ENCODE data around the gene SLC9A8.

SLC9A8 gene

GRCh38 chr20:49796600-49797343, 15.9 kb upstream of the SLC9A8 start:
- TF ChIP-seq CTCF (IDR thresholded peaks at IDR 0.05; ENCODE audit: borderline replicate concordance, extremely low read depth, low read length, poor library complexity, severe bottlenecking): no peak
- TF ChIP-seq EZH2 (IDR thresholded peaks at IDR 0.05; ENCODE audit: borderline replicate concordance, low read depth, low read length, severe bottlenecking): no peak
- no peak overlapping the region for H3K4me3 ChIP-seq (ENCODE audit: low read depth in 1 of 2, low read length in 2 of 2)
- peaks cover 27% of the 10 kb centered on the region for H3K27me3 ChIP-seq (ENCODE audit: insufficient read depth, low read length, poor library complexity)
- H3K27ac ChIP-seq (ENCODE audit: low read length): no peak overlapping the region
- no peak overlapping the region for H3K4me2 ChIP-seq (ENCODE audit: insufficient read depth, low read length)
- no peaks in the 10 kb centered on the region for H4K20me1 ChIP-seq (ENCODE audit: insufficient read depth, low read length)
- H3K9me3 ChIP-seq (ENCODE audit: insufficient read depth, low read length, severe bottlenecking): no peaks in the 10 kb centered on the region
- ATAC-seq (ENCODE audit: insufficient read depth, low read depth) (no peak), DNase-seq (no peak)
- H3K79me2 ChIP-seq (ENCODE audit: insufficient read depth, low read length): no peaks in the 10 kb centered on the region
- H3K36me3 ChIP-seq (ENCODE audit: insufficient read depth, low read length): no peaks in the 10 kb centered on the region
- no peak overlapping the region for H3K9ac ChIP-seq (ENCODE audit: low read depth, low read length)
- H2AFZ ChIP-seq (ENCODE audit: low read depth, low read length): no peak overlapping the region
- H3K4me1 ChIP-seq (ENCODE audit: insufficient read depth, low read length): no peaks in the 10 kb centered on the region

GRCh38 chr20:49797344-49797615, 15.3 kb upstream of the SLC9A8 start:
- no peak overlapping the region for H2AFZ ChIP-seq (ENCODE audit: low read depth, low read length)
- H3K9ac ChIP-seq (ENCODE audit: low read depth, low read length): no peak overlapping the region
- TF ChIP-seq EZH2 (IDR thresholded peaks at IDR 0.05; ENCODE audit: borderline replicate concordance, low read depth, low read length, severe bottlenecking): no peak
- TF ChIP-seq CTCF (IDR thresholded peaks at IDR 0.05; ENCODE audit: borderline replicate concordance, extremely low read depth, low read length, poor library complexity, severe bottlenecking): no peak
- H3K36me3 ChIP-seq (ENCODE audit: insufficient read depth, low read length): no peaks in the 10 kb centered on the region
- no peak overlapping the region for H3K4me2 ChIP-seq (ENCODE audit: insufficient read depth, low read length)
- DNase-seq: no peak
- peaks cover 24% of the 10 kb centered on the region for H3K27me3 ChIP-seq (ENCODE audit: insufficient read depth, low read length, poor library complexity)
- no peak for ATAC-seq (ENCODE audit: insufficient read depth, low read depth)
- H3K9me3 ChIP-seq (ENCODE audit: insufficient read depth, low read length, severe bottlenecking): no peaks in the 10 kb centered on the region
- H4K20me1 ChIP-seq (ENCODE audit: insufficient read depth, low read length): no peaks in the 10 kb centered on the region
- no peak overlapping the region for H3K4me3 ChIP-seq (ENCODE audit: low read depth in 1 of 2, low read length in 2 of 2)
- no peak overlapping the region for H3K27ac ChIP-seq (ENCODE audit: low read length)
- H3K79me2 ChIP-seq (ENCODE audit: insufficient read depth, low read length): no peaks in the 10 kb centered on the region
- H3K4me1 ChIP-seq (ENCODE audit: insufficient read depth, low read length): no peaks in the 10 kb centered on the region

- ATAC-seq (ENCODE audit: insufficient read depth, low read depth): no peak
- Histone ChIP-seq H3K4me3 (ENCODE audit: low read depth in 1 of 2, low read length in 2 of 2) (no peak overlapping the region), H2AFZ (ENCODE audit: low read depth, low read length) (no peak overlapping the region)
Measured at GRCh38 chr20:49798718-49799117, 13.9 kb upstream of the SLC9A8 start.

More at GRCh38 chr20:49798718-49799117, 13.9 kb upstream of the SLC9A8 start:
- H3K9ac ChIP-seq (ENCODE audit: low read depth, low read length): no peak overlapping the region
- H3K27me3 ChIP-seq (ENCODE audit: insufficient read depth, low read length, poor library complexity): peaks cover 24% of the 10 kb centered on the region
- TF ChIP-seq EZH2 (IDR thresholded peaks at IDR 0.05; ENCODE audit: borderline replicate concordance, low read depth, low read length, severe bottlenecking) (no peak), CTCF (IDR thresholded peaks at IDR 0.05; ENCODE audit: borderline replicate concordance, extremely low read depth, low read length, poor library complexity, severe bottlenecking) (no peak)
- no peaks in the 10 kb centered on the region for H3K9me3 ChIP-seq (ENCODE audit: insufficient read depth, low read length, severe bottlenecking)
- H3K36me3 ChIP-seq (ENCODE audit: insufficient read depth, low read length): no peaks in the 10 kb centered on the region
- H3K4me1 ChIP-seq (ENCODE audit: insufficient read depth, low read length): no peaks in the 10 kb centered on the region
- DNase-seq: no peak
- H3K27ac ChIP-seq (ENCODE audit: low read length): no peak overlapping the region
- no peaks in the 10 kb centered on the region for H4K20me1 ChIP-seq (ENCODE audit: insufficient read depth, low read length)
- no peak overlapping the region for H3K4me2 ChIP-seq (ENCODE audit: insufficient read depth, low read length)
- H3K79me2 ChIP-seq (ENCODE audit: insufficient read depth, low read length): no peaks in the 10 kb centered on the region
